GM12874 (cell line): ENCODE data around the gene TUBGCP2.

Experiments
- CTCF ChIP-seq: IDR thresholded peaks from 2 replicates; pipeline ENCODE4 v1.5.1; 2011; ENCODE audit warnings: low read depth, mild to moderate bottlenecking, control low read depth, low read length, moderate library complexity; ENCODE audit not compliant: insufficient read depth

The TUBGCP2 gene

GRCh38 chr10:133277993-133278576, 30.6 kb downstream of the TUBGCP2 start:
- TF ChIP-seq CTCF: no peak

DNA sequence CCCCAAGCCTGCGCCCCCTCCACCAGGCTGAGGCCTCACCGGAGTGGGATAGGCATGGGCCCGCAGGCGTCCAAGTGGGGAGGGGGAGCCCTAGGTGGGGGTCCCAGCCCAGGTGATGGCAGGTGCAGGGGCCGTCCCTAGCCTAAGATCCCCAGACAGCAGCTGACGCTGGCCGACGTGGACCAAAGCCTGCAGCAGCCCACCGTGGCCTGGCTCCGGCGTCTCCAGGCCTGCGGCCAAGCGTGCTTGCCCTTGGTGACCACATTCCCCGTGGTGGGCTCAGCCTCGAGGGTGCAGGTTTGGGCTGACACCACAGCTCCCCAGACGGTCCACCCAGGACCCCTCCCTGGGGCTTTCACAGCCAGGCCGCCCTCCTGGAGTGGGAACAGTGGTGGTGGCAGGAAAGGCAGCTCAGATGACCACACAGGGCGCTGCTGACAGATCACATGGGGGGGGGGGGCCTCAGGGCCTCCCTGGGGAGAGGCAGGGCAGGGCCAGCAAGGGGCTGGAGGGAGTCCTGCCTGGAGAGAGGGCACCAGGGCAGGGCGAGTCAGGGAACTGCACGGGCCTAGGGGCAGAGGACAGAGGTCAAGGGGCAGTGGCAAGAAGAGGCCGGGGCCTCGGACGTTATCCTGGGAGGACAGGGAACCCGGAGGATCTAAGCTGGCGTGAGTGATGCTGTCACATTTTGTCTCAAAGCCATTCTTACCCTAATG, 31.2 kb downstream of the TUBGCP2 start:
- no peak for TF ChIP-seq CTCF

DNA sequence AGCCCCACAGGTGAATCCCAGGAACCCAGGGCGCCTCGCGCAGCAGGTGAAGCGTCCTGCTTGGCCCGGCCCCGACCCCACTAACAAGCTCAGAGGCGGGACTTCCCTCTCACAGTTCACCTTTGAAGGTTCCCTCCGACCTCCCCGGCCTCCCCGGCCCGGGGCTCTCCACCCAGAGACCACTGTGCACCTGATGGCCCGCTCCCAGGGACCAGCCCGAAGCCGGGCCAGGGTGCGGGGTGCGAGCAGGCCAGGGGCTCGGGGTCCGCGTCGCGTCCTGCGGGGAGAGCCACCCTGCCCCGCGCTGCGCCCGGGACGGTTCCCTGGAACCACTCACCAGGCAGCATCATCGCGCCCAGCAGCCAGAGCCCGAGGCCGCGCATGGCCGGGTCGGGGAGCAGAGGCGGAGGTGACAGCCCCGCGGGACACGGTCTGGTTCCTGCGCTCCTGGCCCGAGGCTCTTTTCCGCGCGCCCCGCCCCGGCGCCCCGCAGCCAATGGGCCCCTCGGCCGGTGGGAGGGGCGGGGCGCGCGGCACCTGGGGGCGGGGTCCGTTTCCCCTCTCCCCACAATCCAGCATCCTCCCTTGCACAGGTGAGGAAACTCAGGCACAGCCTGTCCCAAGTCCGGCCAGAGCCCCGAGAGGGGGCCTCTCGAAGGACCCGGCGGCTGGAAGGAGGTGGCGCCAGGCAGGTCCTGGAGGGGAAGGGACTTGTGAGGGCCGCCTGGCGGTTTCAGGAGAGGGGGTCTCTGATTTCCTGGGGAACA, 32.1 kb downstream of the TUBGCP2 start, which contains the start of gene ADAM8:
TSS of gene ADAM8 (minus strand) at position 434 of the 767 bp plus-strand sequence. CDS start at position 383, 51 bp downstream.
- TF ChIP-seq CTCF: no peak

DNA sequence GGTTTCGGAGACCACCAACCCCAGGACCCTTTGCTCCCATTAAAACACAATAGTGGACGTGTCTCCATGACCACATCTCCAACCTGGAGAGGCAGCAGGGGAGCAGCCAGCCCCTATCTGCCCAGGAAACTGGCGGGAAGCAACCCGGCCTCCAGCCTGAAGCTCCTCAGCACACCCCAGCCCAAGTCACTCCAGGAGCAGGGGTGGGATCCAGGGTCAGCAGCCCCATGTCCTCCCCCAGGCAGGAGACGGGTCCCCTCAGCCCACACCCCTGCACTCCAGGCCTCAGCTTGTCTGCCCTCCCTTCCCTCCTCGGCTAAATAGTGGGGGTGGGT, 32.6 kb downstream of the TUBGCP2 start:
- no peak for TF ChIP-seq CTCF

GRCh38 chr10:133275684-133276092, 33.0 kb downstream of the TUBGCP2 start:
- TF ChIP-seq CTCF: peak; percentile 68

GRCh38 chr10:133274751-133275683, 33.7 kb downstream of the TUBGCP2 start:
- TF ChIP-seq CTCF: no peak

DNA sequence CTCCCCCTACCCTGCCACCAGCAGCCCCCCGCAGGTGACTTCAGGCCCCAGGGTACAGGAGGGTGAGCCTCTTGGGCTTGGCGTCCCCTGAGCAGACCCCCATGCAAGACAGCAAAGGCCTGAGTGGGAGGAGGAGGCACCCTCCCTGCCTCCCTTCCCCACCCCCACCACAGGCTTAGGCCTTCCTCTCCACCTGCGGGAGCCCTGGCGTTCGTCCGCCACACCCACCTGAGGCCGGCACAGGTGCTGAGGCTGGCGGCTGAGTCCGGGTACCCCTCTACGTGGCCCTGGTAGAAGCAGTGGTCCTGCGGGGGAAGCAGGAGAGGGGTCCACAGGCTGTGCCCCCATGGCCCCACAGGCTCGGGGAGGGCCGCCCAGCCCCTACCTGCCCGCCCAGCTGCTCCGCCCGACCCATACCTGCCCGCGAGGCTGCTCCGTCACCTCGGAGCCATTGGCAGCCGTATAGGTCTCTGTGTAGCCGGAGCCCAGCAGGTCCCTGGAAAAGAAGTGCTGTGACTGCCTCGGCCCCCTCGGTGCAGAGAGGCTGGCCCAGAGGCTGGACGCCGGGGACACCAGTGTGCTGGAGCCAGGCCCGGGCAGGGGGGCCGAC, 35.0 kb downstream of the TUBGCP2 start:
- no peak for TF ChIP-seq CTCF
